C4-2B (cell line): ENCODE measurements around the gene SNAP47.

ENCODE experiments used
- ZFX ChIP-seq: fragments of 450-650 bp; IDR thresholded peaks from 2 replicates; pipeline ENCODE4 v1.6.1; 2017
- TF ChIP-seq, protein P1 (sequence below): fragments of 450-650 bp; conservative IDR thresholded peaks from 2 replicates; pipeline ENCODE4 v1.5.1; 2017; ENCODE audit warnings: mild to moderate bottlenecking

DNA sequence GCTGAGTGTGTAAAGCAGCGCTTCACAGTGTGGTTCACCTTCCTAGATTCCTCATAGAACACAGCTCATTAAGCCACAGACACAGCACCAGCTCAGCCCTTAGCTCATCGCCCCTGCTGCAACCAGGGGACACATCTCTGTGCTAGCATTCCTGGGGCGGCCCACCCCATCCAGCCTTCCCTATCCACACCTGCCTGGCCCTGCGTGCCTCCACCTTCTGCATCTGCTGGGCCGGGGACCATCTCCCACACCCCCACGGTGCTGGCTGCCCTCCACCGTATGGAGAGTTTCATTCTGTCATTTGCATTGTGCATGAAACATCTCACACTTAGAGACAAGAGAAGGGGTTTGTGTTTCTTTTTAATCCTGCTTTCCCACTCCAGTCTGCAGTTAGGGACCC, 44.5 kb downstream of the SNAP47 start:
- TF ChIP-seq, protein P1, sequence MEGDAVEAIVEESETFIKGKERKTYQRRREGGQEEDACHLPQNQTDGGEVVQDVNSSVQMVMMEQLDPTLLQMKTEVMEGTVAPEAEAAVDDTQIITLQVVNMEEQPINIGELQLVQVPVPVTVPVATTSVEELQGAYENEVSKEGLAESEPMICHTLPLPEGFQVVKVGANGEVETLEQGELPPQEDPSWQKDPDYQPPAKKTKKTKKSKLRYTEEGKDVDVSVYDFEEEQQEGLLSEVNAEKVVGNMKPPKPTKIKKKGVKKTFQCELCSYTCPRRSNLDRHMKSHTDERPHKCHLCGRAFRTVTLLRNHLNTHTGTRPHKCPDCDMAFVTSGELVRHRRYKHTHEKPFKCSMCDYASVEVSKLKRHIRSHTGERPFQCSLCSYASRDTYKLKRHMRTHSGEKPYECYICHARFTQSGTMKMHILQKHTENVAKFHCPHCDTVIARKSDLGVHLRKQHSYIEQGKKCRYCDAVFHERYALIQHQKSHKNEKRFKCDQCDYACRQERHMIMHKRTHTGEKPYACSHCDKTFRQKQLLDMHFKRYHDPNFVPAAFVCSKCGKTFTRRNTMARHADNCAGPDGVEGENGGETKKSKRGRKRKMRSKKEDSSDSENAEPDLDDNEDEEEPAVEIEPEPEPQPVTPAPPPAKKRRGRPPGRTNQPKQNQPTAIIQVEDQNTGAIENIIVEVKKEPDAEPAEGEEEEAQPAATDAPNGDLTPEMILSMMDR = no peak
- TF ChIP-seq ZFX = no peak
